Activated naive CD4-positive, alpha-beta T cell (primary cell): ENCODE results near the gene DNAAF8.

Source experiments
- DNase-seq, 4 experiments: peaks; one replicate each; lab custom pipeline; 2025; lab: John Stamatoyannopoulos, UW

The DNAAF8 gene

GRCh38 chr16:4695473-4696171, 38.7 kb upstream of the DNAAF8 start:
- no peak for DNase-seq

GRCh38 chr16:4696172-4696904, 38.0 kb upstream of the DNAAF8 start:
- no peak for DNase-seq

DNA sequence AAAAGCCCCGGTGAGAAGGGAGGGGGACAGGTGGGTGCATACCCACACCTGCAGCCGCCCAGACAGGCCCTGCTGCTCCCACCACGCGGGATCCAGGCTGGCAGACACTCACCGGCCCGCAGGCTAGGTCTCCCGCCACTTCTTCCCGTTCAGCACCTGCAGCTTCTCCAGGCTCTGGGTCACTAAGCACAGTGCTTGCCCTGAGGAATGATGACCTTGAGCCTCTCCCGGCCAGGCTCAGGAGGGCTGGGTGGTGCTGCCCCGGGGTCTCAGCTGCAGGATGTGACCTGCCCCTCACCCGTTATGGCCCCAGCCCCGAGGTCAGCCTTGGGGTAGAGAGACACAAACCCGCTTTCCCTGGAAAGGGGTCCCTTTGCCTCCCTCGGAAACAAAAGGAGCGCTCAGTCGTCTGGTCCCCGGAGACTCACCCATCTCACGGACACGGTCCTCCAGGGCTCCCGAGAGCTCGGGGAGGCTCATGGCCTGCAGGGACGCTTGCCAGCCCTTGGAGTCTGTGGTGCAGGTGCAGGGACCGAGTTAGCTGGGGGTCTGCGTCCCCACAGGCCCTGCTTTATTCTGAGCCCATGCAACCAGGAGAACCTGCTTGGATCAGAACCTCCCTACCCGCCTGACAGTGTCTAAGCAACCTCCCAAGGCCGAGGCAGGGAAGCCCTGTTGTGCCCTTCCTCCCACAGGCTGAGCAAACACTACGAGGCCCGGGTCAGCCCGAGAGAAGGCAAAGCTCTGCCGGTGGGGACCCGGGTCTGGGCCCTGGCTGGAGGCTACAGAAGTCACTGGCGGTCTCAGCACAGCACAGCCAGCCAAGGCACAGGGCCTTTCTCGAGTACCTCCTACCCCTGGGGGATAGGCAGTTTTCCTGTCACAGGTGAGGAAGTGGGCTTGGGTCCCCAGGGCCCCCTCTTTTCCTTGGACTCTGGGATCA, 37.2 kb upstream of the DNAAF8 start:
- DNase-seq = no peak

DNA sequence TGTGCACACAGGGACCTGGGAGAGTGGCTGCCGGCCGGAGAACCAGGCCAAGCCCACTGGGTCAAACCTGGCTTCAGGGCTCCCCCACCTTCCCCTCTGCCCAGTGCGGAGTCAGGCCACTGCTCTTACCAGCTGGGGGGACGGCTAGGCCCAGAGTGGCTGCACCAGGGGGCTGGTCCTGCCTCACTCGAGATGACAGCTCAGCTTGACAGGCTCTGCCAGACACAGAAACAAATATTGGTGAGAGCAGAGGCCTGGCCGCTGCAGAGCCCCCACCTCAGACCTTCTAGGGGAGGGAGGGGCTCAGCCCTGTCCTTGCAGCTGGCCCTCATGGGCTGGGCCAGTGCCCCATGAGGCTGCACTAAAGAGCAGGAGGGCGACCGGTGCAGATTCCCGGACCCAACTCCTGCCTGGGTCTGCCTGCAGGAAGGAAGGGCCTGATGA, 36.5 kb upstream of the DNAAF8 start:
- no peak for DNase-seq

GRCh38 chr16:4698321-4699045, 35.9 kb upstream of the DNAAF8 start:
- no peak for DNase-seq

GRCh38 chr16:4699046-4699556, 35.2 kb upstream of the DNAAF8 start:
- DNase-seq = no peak

DNA sequence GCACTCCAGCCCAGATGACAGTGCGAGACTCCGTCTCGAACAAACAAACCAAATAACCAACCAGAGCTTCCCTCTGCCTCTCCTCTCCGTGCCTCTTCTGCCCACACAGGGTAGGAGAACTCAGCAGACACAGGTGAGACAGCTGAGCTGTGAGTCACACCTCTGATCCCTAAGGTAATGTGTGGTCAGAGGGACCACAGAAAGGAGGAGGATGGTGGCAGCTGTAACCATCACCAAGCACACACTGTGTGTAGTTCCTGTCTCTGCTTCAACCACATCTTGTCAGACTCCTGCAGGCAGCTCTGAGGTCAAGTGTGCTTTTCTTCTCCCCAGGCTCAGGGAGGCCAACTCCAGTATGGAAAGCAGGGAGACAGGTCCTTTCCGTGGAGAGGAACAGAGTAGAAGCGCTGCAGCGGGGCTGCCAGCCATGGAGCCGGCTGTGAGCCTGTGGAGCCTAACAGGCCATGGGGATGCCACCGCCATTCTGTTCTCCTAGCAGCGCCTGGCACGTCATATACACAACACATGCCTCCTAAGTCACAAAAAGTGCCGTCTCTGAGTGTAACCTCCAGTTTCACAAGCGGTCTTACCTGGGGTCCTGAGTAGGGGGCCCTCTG, 33.8 kb upstream of the DNAAF8 start:
- no peak for DNase-seq

- DNase-seq = no peak
Observed at GRCh38 chr16:4700997-4701743, 33.2 kb upstream of the DNAAF8 start.

DNA sequence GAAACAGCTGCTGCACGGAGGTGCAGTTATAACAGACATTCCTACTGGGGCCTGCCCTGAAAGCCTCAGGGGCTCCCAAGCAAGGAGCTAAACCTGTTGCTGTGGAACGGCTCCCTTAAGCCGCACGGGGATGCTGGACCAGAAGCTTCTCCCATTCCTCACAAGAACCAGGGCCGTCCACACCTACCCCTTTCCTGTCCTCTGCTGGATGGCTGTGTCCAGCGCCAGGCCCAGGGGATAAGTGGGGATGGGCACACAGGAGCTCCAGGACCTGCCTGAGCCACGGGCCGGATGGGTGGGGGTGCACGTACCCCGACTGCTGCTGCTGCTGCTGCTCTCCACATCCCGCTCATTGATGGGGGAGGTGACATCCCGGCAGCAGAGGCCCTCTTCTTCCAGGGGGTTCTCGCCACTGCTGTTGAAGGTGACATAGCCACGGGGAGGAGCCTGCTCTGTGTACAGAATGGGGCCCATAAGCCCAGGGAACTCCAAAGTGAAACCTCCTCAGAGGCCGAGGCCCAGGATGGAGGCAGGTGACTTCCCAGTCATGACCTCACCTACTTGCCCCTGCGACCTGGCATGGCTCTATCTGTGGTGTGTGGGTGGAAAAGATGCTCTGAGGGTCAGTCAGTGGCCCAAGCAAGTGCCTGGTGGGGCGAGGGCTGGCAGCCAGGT, 32.4 kb upstream of the DNAAF8 start:
- no peak for DNase-seq

GRCh38 chr16:4702466-4702808, 31.9 kb upstream of the DNAAF8 start:
- no peak for DNase-seq

DNA sequence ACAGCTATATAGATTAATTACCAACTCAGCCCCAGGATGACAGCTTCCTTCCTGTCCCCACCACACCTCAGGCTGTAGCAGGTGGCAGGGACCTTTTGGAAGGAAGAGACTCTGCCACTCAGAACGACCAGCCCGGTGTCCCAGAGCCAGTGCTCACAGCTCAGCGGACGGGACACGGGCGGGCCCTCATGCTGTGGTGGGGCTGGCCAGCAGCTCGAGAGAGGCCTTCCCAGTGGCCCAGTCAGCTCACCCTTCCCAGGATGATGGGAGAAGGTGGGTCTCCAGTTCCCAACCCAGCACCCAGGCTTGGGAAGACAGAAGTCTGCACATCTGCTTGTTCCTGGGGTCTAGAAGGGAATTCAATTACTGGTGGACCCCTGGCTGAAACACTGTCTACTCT, 30.4 kb upstream of the DNAAF8 start:
- DNase-seq = no peak

DNA sequence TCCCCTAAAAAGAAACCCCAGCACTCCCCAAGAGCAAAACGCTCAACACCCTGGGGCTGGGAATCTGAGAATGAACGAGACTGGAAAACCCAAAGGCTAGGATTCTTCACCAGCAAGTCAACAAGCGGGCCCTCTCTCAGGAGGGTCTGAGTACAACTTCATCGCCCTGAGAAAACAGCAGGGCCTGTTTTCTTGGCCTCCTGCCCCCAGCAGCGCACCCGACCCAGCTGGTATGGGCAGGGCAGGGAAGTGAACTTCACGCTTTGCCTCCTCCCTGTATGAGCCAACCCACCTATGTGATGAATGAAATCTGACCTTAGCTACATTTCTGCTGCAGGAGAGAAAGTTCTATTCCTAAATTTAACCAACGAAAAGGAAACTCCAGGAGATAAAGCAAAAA, 29.8 kb upstream of the DNAAF8 start:
- DNase-seq = no peak

DNA sequence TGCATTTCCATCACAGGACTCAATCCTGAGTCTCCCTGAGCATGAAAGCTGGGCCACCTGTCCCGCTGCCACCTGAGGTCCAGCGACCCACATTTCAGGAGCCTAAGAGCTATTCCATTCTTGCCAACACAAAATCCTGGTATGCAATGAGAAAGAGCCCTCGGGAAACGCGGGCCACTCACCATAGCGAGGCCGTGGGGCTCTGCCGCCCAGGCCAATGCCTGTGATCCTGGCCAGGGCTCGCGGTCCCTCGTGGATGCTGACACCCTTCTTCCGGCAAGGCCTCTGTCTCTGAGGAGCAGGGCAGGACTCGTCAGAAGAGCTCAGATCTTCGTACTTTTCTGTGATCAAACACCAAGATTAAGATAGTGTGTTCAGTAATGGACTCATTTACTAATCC, 29.4 kb upstream of the DNAAF8 start:
- no peak for DNase-seq

DNA sequence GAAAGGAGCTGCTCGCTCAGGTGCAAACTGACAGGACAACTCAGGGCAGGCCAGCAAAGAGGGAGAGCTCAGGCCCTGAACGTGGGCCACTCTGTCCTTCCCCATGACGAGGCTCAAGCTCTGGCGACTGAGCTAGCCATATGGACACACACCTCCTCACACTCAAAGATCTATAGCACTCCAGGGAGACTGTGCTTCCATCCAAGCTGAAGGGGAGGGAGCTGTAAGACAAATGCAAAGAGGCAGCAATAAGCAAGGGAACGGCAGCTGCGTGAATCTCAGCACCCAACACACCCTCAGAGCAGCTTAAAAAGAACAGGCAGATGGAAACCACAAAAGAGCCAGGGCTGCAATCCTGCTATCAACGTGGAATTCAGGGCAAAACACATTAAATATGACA, 27.5 kb upstream of the DNAAF8 start:
- no peak for DNase-seq

DNA sequence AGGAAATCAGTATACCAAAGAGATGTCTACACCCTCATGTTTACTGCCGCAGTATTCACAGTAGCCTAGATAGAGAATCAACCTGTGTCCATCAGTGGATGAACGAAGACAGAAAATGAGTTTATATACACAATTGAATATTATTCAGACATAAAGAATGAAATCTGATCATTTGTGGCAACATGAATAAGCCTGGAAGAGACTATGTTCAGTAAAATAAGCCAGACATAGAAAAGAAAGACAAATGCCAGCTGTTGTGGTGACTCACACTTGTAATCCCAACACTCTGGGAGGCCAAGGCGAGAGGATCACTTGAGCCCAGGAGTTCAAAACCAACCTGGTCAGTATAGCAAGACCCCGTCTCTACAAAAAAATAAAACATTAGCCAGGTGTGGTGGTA, 24.9 kb upstream of the DNAAF8 start:
- no peak for DNase-seq

- DNase-seq = no peak
Observed at GRCh38 chr16:4713663-4714501, 20.5 kb upstream of the DNAAF8 start.

- DNase-seq = no peak
Observed at GRCh38 chr16:4714996-4715395, 19.3 kb upstream of the DNAAF8 start.

- DNase-seq = no peak
Observed at GRCh38 chr16:4718466-4718865, 15.9 kb upstream of the DNAAF8 start.
